Measurements from ENCODE around the gene IGLL1.
"Not testable (repeated sequence)": the region's sequence is repeated elsewhere in the genome, so short reads cannot be mapped to it uniquely, and the experiment has no call there.

The IGLL1 gene

GRCh38 chr22:23569716-23570115, 10.4 kb downstream of the IGLL1 start:
- H3K4me1 ChIP-seq (ENCODE audit: insufficient read depth, low read length), result no peaks in the 10 kb centered on the region
- no peak overlapping the region for H3K9ac ChIP-seq (ENCODE audit: low read length)
- H3K27ac ChIP-seq (ENCODE audit: low read depth, low read length), result no peak overlapping the region
- H3K9me3 ChIP-seq (ENCODE audit: low read length), result no peaks in the 10 kb centered on the region
- H3K36me3 ChIP-seq (ENCODE audit: insufficient read depth, low read length), result no peaks in the 10 kb centered on the region
- no peak overlapping the region for H3K4me3 ChIP-seq (ENCODE audit: low read depth in 1 of 2, low read length in 2 of 2)
- peaks cover 0 to 18% of the 10 kb centered on the region in 2 donors for H3K27me3 ChIP-seq (ENCODE audit: control insufficient read depth in 1 of 2, insufficient read depth in 2 of 2, low read length in 2 of 2)

GRCh38 chr22:23569291-23569690, 10.8 kb downstream of the IGLL1 start:
- Histone ChIP-seq H3K9ac (ENCODE audit: low read length) (no peak overlapping the region), H3K36me3 (ENCODE audit: insufficient read depth, low read length) (no peaks in the 10 kb centered on the region), H3K27ac (ENCODE audit: low read depth, low read length) (no peak overlapping the region), H3K9me3 (ENCODE audit: low read length) (no peaks in the 10 kb centered on the region), H3K27me3 (ENCODE audit: control insufficient read depth in 1 of 2, insufficient read depth in 2 of 2, low read length in 2 of 2) (peaks cover 0 to 18% of the 10 kb centered on the region in 2 donors), H3K4me1 (ENCODE audit: insufficient read depth, low read length) (no peaks in the 10 kb centered on the region), H3K4me3 (ENCODE audit: low read depth in 1 of 2, low read length in 2 of 2) (no peak overlapping the region)

DNA sequence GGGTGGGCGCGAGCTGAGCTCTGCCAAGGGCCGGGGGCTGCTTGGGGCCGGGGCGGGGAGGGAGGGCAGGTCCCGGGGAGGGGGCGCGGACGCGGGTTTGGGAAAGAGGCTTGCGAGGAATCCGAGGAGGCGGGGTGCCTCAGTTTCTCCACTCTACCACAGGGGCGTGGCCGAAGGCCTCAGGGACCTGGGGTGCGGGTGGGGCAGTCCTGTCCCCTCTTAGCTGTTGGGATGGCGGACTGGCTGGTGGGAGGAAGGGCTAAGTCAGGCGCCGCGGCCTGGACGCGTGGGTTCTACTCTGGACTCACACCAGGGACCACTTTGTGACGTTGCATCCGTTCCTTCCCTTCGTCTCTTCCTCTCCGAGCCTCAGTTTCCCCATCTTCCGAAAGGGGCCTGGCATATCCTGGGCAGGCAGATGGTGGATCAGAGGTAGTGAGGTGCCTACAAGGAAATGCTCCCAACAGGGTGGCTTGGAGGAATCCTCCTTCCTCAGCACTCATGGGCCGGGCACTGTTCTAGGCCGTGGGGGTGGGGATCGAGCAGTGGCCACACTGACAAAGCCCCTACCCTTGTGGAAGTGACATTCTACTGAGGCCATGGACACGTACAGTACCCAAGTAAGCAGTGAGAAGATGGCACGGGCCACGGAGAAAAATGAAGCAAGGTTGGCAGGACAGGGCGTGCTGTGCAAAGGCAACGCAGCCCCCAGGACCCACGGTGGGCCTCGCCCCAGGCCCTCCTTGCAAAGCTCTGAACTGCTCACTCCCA, 13.2 kb downstream of the IGLL1 start:
- Histone ChIP-seq H3K4me1 (ENCODE audit: insufficient read depth, low read length) (no peaks in the 10 kb centered on the region), H3K9ac (ENCODE audit: low read length) (no peak overlapping the region), H3K4me3 (ENCODE audit: low read depth in 1 of 2, low read length in 2 of 2) (peak overlapping the region in 1 of 2 donors; percentile 58), H3K36me3 (ENCODE audit: insufficient read depth, low read length) (no peaks in the 10 kb centered on the region), H3K27ac (ENCODE audit: low read depth, low read length) (no peak overlapping the region), H3K9me3 (ENCODE audit: low read length) (no peaks in the 10 kb centered on the region), H3K27me3 (ENCODE audit: control insufficient read depth in 1 of 2, insufficient read depth in 2 of 2, low read length in 2 of 2) (peaks cover 0 to 18% of the 10 kb centered on the region in 2 donors)

GRCh38 chr22:23565915-23566704, 14.0 kb downstream of the IGLL1 start:
- no peaks in the 10 kb centered on the region for H3K36me3 ChIP-seq (ENCODE audit: insufficient read depth, low read length)
- H3K27me3 ChIP-seq (ENCODE audit: control insufficient read depth in 1 of 2, insufficient read depth in 2 of 2, low read length in 2 of 2), result peaks cover 0 to 21% of the 10 kb centered on the region in 2 donors
- peak overlapping the region in 1 of 2 donors; percentile 58 for H3K4me3 ChIP-seq (ENCODE audit: low read depth in 1 of 2, low read length in 2 of 2)
- no peaks in the 10 kb centered on the region for H3K4me1 ChIP-seq (ENCODE audit: insufficient read depth, low read length)
- no peak overlapping the region for H3K27ac ChIP-seq (ENCODE audit: low read depth, low read length)
- no peaks in the 10 kb centered on the region for H3K9me3 ChIP-seq (ENCODE audit: low read length)
- no peak overlapping the region for H3K9ac ChIP-seq (ENCODE audit: low read length)

GRCh38 chr22:23565305-23565914, 14.7 kb downstream of the IGLL1 start:
- Histone ChIP-seq H3K36me3 (ENCODE audit: insufficient read depth, low read length) (no peaks in the 10 kb centered on the region), H3K4me1 (ENCODE audit: insufficient read depth, low read length) (no peaks in the 10 kb centered on the region), H3K9me3 (ENCODE audit: low read length) (no peaks in the 10 kb centered on the region), H3K27ac (ENCODE audit: low read depth, low read length) (no peak overlapping the region), H3K4me3 (ENCODE audit: low read depth in 1 of 2, low read length in 2 of 2) (no peak overlapping the region), H3K27me3 (ENCODE audit: control insufficient read depth in 1 of 2, insufficient read depth in 2 of 2, low read length in 2 of 2) (peaks cover 0 to 23% of the 10 kb centered on the region in 2 donors), H3K9ac (ENCODE audit: low read length) (no peak overlapping the region)

DNA sequence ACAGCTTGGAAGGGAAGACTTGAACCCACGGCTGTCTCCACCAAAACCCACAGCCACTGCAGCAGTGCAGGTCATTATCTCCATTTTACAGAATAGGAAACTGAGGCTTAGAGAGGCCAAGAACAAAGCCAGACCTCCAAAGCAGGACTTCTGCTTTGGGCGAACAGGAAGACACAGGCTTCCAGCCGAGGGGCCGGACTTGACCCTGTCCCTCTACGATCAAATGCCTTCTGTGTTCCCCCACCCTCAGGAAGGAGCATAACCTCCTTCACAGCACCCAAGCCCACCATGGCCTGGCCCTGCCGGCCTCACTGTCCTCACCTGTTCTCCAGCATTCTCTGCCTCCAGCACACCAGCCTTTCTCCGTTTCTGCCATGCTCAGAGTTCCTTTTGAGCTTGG, 15.8 kb downstream of the IGLL1 start:
- Histone ChIP-seq H3K27ac (ENCODE audit: low read depth, low read length) (no peak overlapping the region), H3K4me1 (ENCODE audit: insufficient read depth, low read length) (no peaks in the 10 kb centered on the region), H3K27me3 (ENCODE audit: control insufficient read depth in 1 of 2, insufficient read depth in 2 of 2, low read length in 2 of 2) (peaks cover 0 to 23% of the 10 kb centered on the region in 2 donors), H3K9ac (ENCODE audit: low read length) (no peak overlapping the region), H3K9me3 (ENCODE audit: low read length) (no peaks in the 10 kb centered on the region), H3K36me3 (ENCODE audit: insufficient read depth, low read length) (no peaks in the 10 kb centered on the region), H3K4me3 (ENCODE audit: low read depth in 1 of 2, low read length in 2 of 2) (no peak overlapping the region)

DNA sequence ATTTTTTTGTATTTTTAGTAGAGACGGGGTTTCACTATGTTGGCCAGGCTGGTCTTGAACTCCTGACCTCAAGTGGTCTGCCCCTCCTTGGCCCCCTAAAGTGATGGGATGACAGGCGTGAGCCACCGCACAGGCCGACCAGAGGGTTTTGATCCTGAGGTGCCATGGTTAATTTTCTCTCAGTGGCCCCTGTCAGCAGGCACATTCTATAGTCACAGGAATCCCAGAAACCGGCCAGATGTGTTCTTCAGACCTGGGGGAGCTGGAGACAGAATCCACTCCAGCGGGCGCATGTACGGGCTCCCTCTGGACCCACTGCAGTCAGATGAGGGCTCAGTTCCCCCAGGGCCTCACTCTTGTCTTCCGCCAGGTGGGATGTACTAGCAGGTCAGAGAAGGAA, 17.0 kb downstream of the IGLL1 start:
- Histone ChIP-seq H3K4me1 (ENCODE audit: insufficient read depth, low read length) (no peaks in the 10 kb centered on the region), H3K36me3 (ENCODE audit: insufficient read depth, low read length) (no peaks in the 10 kb centered on the region), H3K9ac (ENCODE audit: low read length) (no peak overlapping the region), H3K27ac (ENCODE audit: low read depth, low read length) (no peak overlapping the region), H3K9me3 (ENCODE audit: low read length) (no peaks in the 10 kb centered on the region), H3K4me3 (ENCODE audit: low read depth in 1 of 2, low read length in 2 of 2) (no peak overlapping the region), H3K27me3 (ENCODE audit: control insufficient read depth in 1 of 2, insufficient read depth in 2 of 2, low read length in 2 of 2) (peaks cover 0 to 23% of the 10 kb centered on the region in 2 donors)

GRCh38 chr22:23562186-23562585, 17.9 kb downstream of the IGLL1 start:
- Histone ChIP-seq H3K36me3 (ENCODE audit: insufficient read depth, low read length) (no peaks in the 10 kb centered on the region), H3K4me1 (ENCODE audit: insufficient read depth, low read length) (no peaks in the 10 kb centered on the region), H3K27me3 (ENCODE audit: control insufficient read depth in 1 of 2, insufficient read depth in 2 of 2, low read length in 2 of 2) (peaks cover 0 to 26% of the 10 kb centered on the region in 2 donors), H3K9ac (ENCODE audit: low read length) (no peak overlapping the region), H3K27ac (ENCODE audit: low read depth, low read length) (no peak overlapping the region), H3K9me3 (ENCODE audit: low read length) (no peaks in the 10 kb centered on the region), H3K4me3 (ENCODE audit: low read depth in 1 of 2, low read length in 2 of 2) (no peak overlapping the region)

- H3K27ac ChIP-seq (ENCODE audit: low read depth, low read length); H3K9ac ChIP-seq (ENCODE audit: low read length); H3K36me3 ChIP-seq (ENCODE audit: insufficient read depth, low read length); H3K9me3 ChIP-seq (ENCODE audit: low read length); H3K4me3 ChIP-seq (ENCODE audit: low read depth in 1 of 2, low read length in 2 of 2); H3K4me1 ChIP-seq (ENCODE audit: insufficient read depth, low read length): not testable (repeated sequence)
- H3K27me3 ChIP-seq (ENCODE audit: control insufficient read depth in 1 of 2, insufficient read depth in 2 of 2, low read length in 2 of 2), result peaks cover 0 to 20% of the 10 kb centered on the region in 2 donors
Measured at GRCh38 chr22:23561025-23561510, 19.0 kb downstream of the IGLL1 start.

DNA sequence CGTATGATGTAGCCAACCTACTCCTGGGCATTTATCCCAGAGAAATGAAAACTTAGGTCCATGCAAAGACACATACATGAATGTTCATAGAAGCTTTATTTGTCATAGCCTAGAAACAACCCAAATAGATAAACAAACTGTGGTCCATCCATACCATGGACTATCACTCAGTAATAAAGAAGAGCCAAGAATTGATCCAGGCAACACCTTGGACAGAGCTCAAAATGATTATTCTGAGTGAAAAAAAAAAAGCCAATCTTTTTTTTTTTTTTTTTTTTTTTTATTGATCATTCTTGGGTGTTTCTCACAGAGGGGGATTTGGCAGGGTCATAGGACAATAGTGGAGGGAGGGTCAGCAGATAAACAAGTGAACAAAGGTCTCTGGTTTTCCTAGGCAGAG, 19.9 kb downstream of the IGLL1 start:
- H3K9ac ChIP-seq (ENCODE audit: low read length); H3K36me3 ChIP-seq (ENCODE audit: insufficient read depth, low read length); H3K4me3 ChIP-seq (ENCODE audit: low read depth in 1 of 2, low read length in 2 of 2); H3K4me1 ChIP-seq (ENCODE audit: insufficient read depth, low read length); H3K27ac ChIP-seq (ENCODE audit: low read depth, low read length); H3K9me3 ChIP-seq (ENCODE audit: low read length): not testable (repeated sequence)
- peaks cover 0 to 17% of the 10 kb centered on the region in 2 donors for H3K27me3 ChIP-seq (ENCODE audit: control insufficient read depth in 1 of 2, insufficient read depth in 2 of 2, low read length in 2 of 2)

DNA sequence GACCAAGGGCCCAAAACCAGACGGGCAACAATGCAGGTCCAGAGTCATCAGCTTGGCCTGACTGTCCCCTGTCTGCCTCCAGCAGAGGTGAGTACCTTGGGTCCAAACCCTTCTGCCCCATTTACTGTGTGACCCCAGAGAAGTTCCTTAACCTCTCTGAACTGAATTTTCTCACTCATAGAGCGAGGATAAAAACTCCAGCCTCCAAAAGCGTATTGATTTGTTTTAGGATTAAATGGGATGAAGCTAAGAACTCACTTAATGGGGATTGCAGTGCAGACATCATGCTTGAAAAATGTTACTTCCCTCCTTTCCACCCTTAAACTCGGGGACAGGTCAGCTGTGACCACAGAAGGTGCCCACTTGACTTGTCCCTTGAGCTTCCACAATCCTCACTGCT, 22.6 kb downstream of the IGLL1 start:
- H3K4me1 ChIP-seq (ENCODE audit: insufficient read depth, low read length), result no peaks in the 10 kb centered on the region
- H3K36me3 ChIP-seq (ENCODE audit: insufficient read depth, low read length), result no peaks in the 10 kb centered on the region
- no peak overlapping the region for H3K4me3 ChIP-seq (ENCODE audit: low read depth in 1 of 2, low read length in 2 of 2)
- H3K9ac ChIP-seq (ENCODE audit: low read length), result no peak overlapping the region
- H3K27me3 ChIP-seq (ENCODE audit: control insufficient read depth in 1 of 2, insufficient read depth in 2 of 2, low read length in 2 of 2), result peaks cover 0 to 14% of the 10 kb centered on the region in 2 donors
- H3K9me3 ChIP-seq (ENCODE audit: low read length), result no peaks in the 10 kb centered on the region
- no peak overlapping the region for H3K27ac ChIP-seq (ENCODE audit: low read depth, low read length)

Measured in muscle layer of colon (tissue), 2 donors.